GM12892 (cell line): ENCODE results near the gene TRAFD1.

Experiments
- POLR2A ChIP-seq: IDR thresholded peaks from 2 replicates; pipeline ENCODE4 v1.6.1; 2011; ENCODE audit warnings: low read depth, low read length, control low read depth
- POLR2AphosphoS5 ChIP-seq: IDR thresholded peaks from 2 replicates; pipeline ENCODE4 v1.6.1; 2011; ENCODE audit warnings: low read depth, low read length, control low read depth
- TAF1 ChIP-seq: IDR thresholded peaks from 2 replicates; pipeline ENCODE4 v1.6.1; 2011; ENCODE audit warnings: low read depth, mild to moderate bottlenecking, control low read depth, low read length, borderline replicate concordance

DNA sequence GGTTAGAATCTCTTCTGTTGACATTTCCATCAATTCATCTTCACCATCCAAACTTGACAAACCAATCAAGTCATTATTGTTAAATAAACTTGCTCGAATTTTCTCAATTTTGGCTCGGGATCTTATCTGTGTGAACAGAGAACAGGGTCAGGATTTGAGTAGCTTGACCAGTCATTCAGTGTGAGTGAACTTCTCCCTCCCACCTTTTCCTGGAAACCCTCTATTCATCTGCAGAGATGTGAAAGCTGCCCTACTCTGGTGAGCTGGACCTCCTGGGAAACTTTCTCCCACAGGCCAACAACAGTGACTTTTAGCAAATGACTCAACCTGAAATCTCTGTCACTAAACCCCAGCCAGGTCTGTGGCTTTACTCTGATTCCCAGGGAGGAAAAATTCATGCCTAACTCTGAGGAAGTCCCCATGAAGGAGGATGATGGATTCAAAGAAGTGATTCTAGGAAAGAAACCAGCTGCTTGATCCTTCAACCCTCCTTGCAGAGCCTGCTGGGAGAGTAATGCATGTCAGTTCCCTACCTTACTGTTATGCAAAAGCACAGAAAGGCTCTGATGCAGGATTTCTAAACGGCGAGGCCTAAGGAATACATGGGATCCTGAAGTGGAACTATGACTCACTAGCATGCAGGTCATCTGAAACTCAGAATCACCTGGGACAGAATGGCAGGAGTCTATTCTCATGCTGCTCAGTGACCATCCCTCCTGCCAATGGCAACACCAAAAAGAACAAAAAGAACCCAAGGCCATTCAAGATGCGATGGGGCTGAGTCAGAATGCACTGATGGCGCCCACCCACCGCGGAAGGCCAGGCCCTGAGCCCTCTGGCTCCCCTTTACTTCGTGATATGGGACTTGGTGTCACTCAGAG lies 58.0 kb downstream of the TRAFD1 start:
- TF ChIP-seq POLR2A = no peak
- no peak for TF ChIP-seq POLR2AphosphoS5
- no peak for TF ChIP-seq TAF1
